ENCODE results near the gene LEF1.

LEF1 gene

GRCh38 chr4:108149588-108150380, 18.9 kb downstream of the LEF1 start:
- DNase-seq (ENCODE audit: low read depth, low spot score) = no peak

- DNase-seq (ENCODE audit: low read depth, low spot score) = no peak
Observed at GRCh38 chr4:108148316-108148715, 20.4 kb downstream of the LEF1 start.

GRCh38 chr4:108146819-108147218, 21.9 kb downstream of the LEF1 start:
- DNase-seq (ENCODE audit: low read depth, low spot score) = no peak

- no peak for DNase-seq (ENCODE audit: low read depth, low spot score)
Observed at GRCh38 chr4:108146336-108146735, 22.4 kb downstream of the LEF1 start.

- no peak for DNase-seq (ENCODE audit: low read depth, low spot score)
Observed at GRCh38 chr4:108144451-108144850, 24.3 kb downstream of the LEF1 start.

- DNase-seq (ENCODE audit: low read depth, low spot score) = no peak
Observed at GRCh38 chr4:108143515-108143914, 25.2 kb downstream of the LEF1 start.

- no peak for DNase-seq (ENCODE audit: low read depth, low spot score)
Observed at GRCh38 chr4:108142870-108143269, 25.9 kb downstream of the LEF1 start.

GRCh38 chr4:108141213-108141950, 27.4 kb downstream of the LEF1 start:
- DNase-seq (ENCODE audit: low read depth, low spot score) = no peak

GRCh38 chr4:108140328-108140727, 28.4 kb downstream of the LEF1 start:
- no peak for DNase-seq (ENCODE audit: low read depth, low spot score)

- DNase-seq (ENCODE audit: low read depth, low spot score) = no peak
Observed at GRCh38 chr4:108139089-108139488, 29.6 kb downstream of the LEF1 start.

GRCh38 chr4:108135549-108136209, 33.1 kb downstream of the LEF1 start:
- no peak for DNase-seq (ENCODE audit: low read depth, low spot score)

GRCh38 chr4:108130955-108131354, 37.8 kb downstream of the LEF1 start:
- DNase-seq (ENCODE audit: low read depth, low spot score) = no peak

- DNase-seq (ENCODE audit: low read depth, low spot score) = no peak
Observed at GRCh38 chr4:108129196-108129595, 39.5 kb downstream of the LEF1 start.

GRCh38 chr4:108126806-108127205, 41.9 kb downstream of the LEF1 start:
- no peak for DNase-seq (ENCODE audit: low read depth, low spot score)

GRCh38 chr4:108120789-108121188, 47.9 kb downstream of the LEF1 start:
- no peak for DNase-seq (ENCODE audit: low read depth, low spot score)

GRCh38 chr4:108119199-108119800, 49.4 kb downstream of the LEF1 start:
- DNase-seq (ENCODE audit: low read depth, low spot score) = no peak

GRCh38 chr4:108118505-108118904, 50.2 kb downstream of the LEF1 start:
- DNase-seq (ENCODE audit: low read depth, low spot score) = no peak

- DNase-seq (ENCODE audit: low read depth, low spot score) = no peak
Observed at GRCh38 chr4:108117418-108118182, 51.1 kb downstream of the LEF1 start.

- DNase-seq (ENCODE audit: low read depth, low spot score) = no peak
Observed at GRCh38 chr4:108116423-108117168, 52.1 kb downstream of the LEF1 start.

GRCh38 chr4:108115168-108115526, 53.6 kb downstream of the LEF1 start:
- no peak for DNase-seq (ENCODE audit: low read depth, low spot score)

- DNase-seq (ENCODE audit: low read depth, low spot score) = no peak
Observed at GRCh38 chr4:108114503-108114902, 54.2 kb downstream of the LEF1 start.

Data from brain pericyte (primary cell).